ENCODE results near the gene MBP.

- TF ChIP-seq CTCF (IDR thresholded peaks at IDR 0.05; ENCODE audit: low read depth, low read length) (no peak), POLR2A (IDR thresholded peaks at IDR 0.05; ENCODE audit: extremely low read depth, insufficient read length) (no peak), MAX (IDR thresholded peaks at IDR 0.05; ENCODE audit: low read depth, low read length) (no peak)
Observed at GRCh38 chr18:77076111-77076510, 56.5 kb downstream of the MBP start.
